Measurements from ENCODE around the gene NPB.

The NPB gene

DNA sequence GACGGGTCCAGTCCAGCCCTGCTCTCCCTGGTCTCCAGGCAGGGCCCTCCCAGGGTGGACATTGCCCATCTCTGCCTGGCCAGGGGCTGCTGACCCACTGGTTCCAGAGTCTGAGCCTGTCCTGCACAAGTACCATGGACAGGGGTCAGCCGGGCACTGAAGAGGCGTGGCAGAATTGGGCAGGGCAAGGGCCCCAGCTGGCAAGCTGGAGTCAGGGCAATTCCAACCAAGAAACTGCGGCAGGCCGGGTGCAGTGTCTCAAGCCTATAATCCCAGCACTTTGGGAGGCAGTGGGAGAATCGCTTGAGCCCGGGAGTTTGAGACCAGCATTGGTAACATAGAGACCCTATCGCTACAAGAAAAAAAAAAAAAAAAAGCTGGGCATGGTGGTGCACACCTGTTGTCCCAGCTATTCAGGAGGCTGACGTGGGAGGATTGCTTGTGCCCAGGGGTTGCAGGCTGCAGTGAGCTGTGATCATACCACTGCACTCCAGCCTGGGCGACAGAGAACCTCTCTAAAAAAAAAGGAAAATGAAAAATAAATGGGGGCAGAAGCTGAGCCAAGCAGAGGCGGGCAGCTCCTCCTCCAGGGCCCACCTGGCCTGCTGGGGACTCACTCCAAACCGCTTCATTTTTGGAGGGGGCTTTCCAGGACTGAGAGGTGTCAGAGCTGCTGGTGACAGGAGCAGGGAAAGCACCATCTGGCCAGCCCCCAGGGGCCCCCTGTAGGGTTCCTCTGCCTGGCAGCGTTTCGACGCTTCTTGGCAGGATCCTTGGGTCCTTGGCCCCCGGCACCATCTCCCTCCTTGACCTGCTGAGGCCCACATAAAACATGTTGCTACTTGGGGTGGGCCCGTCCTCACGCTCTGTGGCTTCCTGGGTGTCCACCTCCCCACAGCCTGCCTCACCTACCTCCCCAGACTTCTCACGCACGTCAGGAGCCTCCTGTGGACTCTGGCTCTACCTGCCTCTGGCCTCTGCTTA lies 28.4 kb downstream of the NPB start:
- TF ChIP-seq, protein P1, sequence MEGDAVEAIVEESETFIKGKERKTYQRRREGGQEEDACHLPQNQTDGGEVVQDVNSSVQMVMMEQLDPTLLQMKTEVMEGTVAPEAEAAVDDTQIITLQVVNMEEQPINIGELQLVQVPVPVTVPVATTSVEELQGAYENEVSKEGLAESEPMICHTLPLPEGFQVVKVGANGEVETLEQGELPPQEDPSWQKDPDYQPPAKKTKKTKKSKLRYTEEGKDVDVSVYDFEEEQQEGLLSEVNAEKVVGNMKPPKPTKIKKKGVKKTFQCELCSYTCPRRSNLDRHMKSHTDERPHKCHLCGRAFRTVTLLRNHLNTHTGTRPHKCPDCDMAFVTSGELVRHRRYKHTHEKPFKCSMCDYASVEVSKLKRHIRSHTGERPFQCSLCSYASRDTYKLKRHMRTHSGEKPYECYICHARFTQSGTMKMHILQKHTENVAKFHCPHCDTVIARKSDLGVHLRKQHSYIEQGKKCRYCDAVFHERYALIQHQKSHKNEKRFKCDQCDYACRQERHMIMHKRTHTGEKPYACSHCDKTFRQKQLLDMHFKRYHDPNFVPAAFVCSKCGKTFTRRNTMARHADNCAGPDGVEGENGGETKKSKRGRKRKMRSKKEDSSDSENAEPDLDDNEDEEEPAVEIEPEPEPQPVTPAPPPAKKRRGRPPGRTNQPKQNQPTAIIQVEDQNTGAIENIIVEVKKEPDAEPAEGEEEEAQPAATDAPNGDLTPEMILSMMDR (IDR thresholded peaks at IDR 0.05; ENCODE audit: low read length, missing control alignments) = no peak
- no peak overlapping the region for H3K4me3 ChIP-seq (replicated peaks; ENCODE audit: low read depth, low read length)
- DNase-seq (ENCODE audit: low read depth) = no peak

- no peak overlapping the region for H3K4me3 ChIP-seq (replicated peaks; ENCODE audit: low read depth, low read length)
- TF ChIP-seq, protein P1 (IDR thresholded peaks at IDR 0.05; ENCODE audit: low read length, missing control alignments) = no peak
- DNase-seq (ENCODE audit: low read depth) = no peak
These were observed 29.1 kb downstream of the NPB start for GRCh38 chr17:81931189-81931556.

- no peak for DNase-seq (ENCODE audit: low read depth)
- TF ChIP-seq, protein P1 (IDR thresholded peaks at IDR 0.05; ENCODE audit: low read length, missing control alignments) = no peak
- H3K4me3 ChIP-seq (replicated peaks; ENCODE audit: low read depth, low read length) = no peak overlapping the region
These were observed 29.7 kb downstream of the NPB start for GRCh38 chr17:81931557-81932332.

- TF ChIP-seq, protein P1 (IDR thresholded peaks at IDR 0.05; ENCODE audit: low read length, missing control alignments) = no peak
- DNase-seq (ENCODE audit: low read depth) = no peak
- H3K4me3 ChIP-seq (replicated peaks; ENCODE audit: low read depth, low read length) = no peak overlapping the region
These were observed 30.4 kb downstream of the NPB start for GRCh38 chr17:81932333-81932983.

- no peak overlapping the region for H3K4me3 ChIP-seq (replicated peaks; ENCODE audit: low read depth, low read length)
- no peak for DNase-seq (ENCODE audit: low read depth)
- TF ChIP-seq, protein P1 (IDR thresholded peaks at IDR 0.05; ENCODE audit: low read length, missing control alignments) = no peak
These were observed 31.2 kb downstream of the NPB start for GRCh38 chr17:81933178-81933699.

DNA sequence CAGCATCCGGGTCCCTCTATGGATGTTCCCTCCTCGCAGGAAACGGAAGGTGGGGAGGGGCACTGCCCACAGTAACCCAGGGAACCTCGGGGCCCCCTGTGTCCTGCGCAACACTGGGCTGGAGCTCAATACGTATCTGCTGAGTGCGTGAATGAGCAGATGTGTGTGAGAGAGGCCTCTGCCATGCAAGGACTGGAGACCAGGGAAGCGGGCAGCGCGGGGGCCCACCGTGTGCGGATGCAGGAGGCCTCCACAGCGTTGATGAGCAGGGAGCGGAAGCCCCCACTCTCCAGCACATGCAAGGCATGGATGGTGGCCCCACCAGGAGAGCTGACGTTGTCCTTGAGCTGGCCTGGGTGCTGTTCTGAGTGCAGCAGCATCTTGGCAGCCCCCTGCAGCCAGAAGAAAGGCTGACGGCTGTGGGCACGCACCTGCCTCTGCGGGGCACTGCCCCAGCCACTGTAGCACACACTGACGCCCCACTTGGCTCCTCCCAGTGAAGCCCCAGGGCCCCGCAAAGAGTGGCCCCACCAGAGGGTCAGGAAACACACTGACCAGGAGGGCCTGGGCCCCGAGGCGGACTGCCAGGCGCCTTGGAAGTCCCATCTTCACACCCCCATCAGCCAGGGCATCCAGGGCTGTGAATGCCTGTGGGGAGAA lies 32.2 kb downstream of the NPB start:
- TF ChIP-seq, protein P1 (IDR thresholded peaks at IDR 0.05; ENCODE audit: low read length, missing control alignments) = no peak
- no peak for DNase-seq (ENCODE audit: low read depth)
- H3K4me3 ChIP-seq (replicated peaks; ENCODE audit: low read depth, low read length) = no peak overlapping the region
